ENCODE data around the gene CALHM4. TPM values are rescaled to one million over a fixed set of nuclear protein-coding genes. Genes with fewer than 3 reads are reported as not detected.

Gene CALHM4
- total RNA-seq, 4 donors from 2014 or later = 1.8 to 12.5 (median 2.6) TPM; not detected in 1

DNA sequence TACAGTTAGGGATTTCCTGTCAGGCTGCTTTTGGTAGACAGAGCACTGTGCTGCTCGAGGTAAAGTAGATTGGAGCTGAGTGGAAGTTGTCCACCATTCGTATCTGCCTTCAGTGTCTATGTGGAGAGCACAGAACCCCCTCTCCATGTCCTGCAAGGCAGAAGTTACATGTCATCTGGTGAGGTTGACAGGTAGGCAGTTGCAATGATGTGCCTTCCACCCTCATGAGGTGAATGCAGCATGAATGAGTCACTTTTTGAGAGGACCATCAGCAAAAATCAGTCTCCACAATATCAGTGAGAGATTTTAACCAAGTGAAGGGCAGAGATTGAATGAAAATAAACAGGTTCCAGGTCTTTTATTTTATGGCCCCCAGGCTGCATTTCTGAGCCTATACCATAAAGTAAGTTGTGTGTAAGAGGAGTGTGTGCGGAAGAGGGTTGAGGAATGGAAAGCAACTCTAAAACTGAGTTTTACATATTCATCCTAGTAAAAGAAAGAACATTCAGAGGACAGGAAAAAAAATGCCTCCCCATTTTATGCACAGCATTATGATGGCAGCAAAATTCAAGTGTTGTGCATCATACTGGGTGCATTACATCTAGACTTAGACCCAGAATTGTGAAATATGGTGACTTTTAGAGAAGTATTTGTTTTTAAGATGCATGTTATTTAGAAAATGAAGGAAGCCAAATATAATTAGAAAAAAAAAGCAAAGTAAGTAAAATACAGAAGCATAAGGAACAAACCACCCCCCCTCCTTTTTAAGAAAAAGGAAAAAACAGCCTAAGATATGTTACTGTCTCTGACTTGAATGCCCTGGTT lies 23.9 kb upstream of the CALHM4 start:
- no peak for DNase-seq (ENCODE audit: low spot score in 2 of 2)
- no peaks in the 10 kb centered on the region for H3K9me3 ChIP-seq
- 79% methylated on average over 3 of the region's 3 CpGs for WGBS
- no peak for TF ChIP-seq EP300 (IDR thresholded peaks at IDR 0.05)
- no peak for TF ChIP-seq POLR2AphosphoS5 (IDR thresholded peaks at IDR 0.05)
- no peak for TF ChIP-seq POLR2A (IDR thresholded peaks at IDR 0.05)
- TF ChIP-seq, protein P1, sequence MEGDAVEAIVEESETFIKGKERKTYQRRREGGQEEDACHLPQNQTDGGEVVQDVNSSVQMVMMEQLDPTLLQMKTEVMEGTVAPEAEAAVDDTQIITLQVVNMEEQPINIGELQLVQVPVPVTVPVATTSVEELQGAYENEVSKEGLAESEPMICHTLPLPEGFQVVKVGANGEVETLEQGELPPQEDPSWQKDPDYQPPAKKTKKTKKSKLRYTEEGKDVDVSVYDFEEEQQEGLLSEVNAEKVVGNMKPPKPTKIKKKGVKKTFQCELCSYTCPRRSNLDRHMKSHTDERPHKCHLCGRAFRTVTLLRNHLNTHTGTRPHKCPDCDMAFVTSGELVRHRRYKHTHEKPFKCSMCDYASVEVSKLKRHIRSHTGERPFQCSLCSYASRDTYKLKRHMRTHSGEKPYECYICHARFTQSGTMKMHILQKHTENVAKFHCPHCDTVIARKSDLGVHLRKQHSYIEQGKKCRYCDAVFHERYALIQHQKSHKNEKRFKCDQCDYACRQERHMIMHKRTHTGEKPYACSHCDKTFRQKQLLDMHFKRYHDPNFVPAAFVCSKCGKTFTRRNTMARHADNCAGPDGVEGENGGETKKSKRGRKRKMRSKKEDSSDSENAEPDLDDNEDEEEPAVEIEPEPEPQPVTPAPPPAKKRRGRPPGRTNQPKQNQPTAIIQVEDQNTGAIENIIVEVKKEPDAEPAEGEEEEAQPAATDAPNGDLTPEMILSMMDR (IDR thresholded peaks at IDR 0.05) = no peak
- no peaks in the 10 kb centered on the region for H3K36me3 ChIP-seq
- no peaks in the 10 kb centered on the region for H3K27me3 ChIP-seq
- no peak overlapping the region for H3K4me3 ChIP-seq
- H3K27ac ChIP-seq = no peak overlapping the region
- H3K4me1 ChIP-seq = no peaks in the 10 kb centered on the region

DNA sequence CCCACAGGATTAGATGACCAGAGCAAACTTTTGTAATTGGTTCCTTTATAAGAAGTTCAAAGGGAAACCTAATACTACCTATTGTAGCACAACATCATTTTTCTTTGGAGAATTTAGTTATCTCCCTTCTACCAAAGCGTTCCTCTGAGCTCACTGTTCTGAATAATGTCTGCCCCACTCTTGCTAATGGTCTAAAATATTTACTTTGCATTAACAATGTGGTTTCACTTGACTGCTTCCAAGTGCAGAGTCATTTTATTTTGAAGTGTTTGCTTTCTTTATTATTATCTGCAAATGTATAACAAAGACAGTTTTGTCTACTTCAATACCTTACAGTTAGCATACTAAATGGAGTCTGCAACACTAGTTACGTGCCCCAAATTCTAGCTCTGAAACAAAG lies 23.1 kb upstream of the CALHM4 start:
- no peaks in the 10 kb centered on the region for H3K27me3 ChIP-seq
- no peak for DNase-seq (ENCODE audit: low spot score in 2 of 2)
- H3K27ac ChIP-seq = no peak overlapping the region
- TF ChIP-seq POLR2A (IDR thresholded peaks at IDR 0.05) = no peak
- H3K36me3 ChIP-seq = no peaks in the 10 kb centered on the region
- 80% methylated on average over 2 of the region's 2 CpGs for WGBS
- no peak overlapping the region for H3K4me3 ChIP-seq
- H3K4me1 ChIP-seq = no peaks in the 10 kb centered on the region
- no peaks in the 10 kb centered on the region for H3K9me3 ChIP-seq

DNA sequence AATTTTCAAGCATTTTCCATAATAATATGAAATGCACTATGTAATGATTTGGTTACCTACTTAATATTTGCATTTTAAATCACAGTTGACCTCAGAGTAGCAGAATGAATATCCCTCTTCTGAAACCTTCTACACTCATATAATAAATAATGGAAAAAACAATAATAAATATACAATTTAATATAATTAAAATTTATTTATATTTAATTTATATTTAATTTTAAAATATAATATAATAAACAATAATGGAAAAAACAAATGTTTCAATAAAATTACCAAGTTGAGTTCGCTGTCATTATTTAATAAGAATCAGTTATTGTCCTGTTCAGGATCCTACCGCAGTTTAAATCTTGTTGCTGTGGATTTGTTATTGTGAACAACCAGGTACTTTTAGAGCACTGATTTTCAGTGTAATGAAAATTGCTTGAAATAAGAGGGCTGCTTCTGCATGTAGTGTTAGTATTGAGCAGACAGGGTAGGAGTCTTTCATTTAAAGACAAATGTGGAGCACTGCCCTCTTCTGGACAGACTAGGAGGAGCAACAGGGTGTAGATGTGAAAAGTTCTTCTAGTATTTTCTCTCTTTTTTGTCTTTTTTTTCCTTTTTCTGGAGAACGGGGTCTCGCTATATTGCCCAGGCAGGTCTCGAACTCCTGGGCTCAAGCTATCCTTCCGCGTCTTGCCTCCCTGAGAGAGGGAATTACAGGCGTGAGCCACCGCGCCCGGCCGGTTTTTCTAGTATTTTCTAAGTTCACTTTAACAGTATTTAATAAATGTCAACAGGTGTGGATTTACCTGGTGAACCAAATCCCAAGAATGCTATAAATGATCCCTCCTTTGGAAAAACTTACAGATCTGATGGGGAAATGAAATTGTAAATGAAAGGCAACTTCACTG lies 21.6 kb upstream of the CALHM4 start:
- H3K4me3 ChIP-seq = no peak overlapping the region
- WGBS = 83% methylated on average over 12 of the region's 12 CpGs
- H3K27ac ChIP-seq = no peak overlapping the region
- no peaks in the 10 kb centered on the region for H3K4me1 ChIP-seq
- TF ChIP-seq, protein P1 (IDR thresholded peaks at IDR 0.05) = peak; percentile 65 to 80
- TF ChIP-seq EP300 (IDR thresholded peaks at IDR 0.05) = no peak
- no peaks in the 10 kb centered on the region for H3K36me3 ChIP-seq
- H3K27me3 ChIP-seq = no peaks in the 10 kb centered on the region
- DNase-seq (ENCODE audit: low spot score in 2 of 2) = peak in 1 of 2 donors; percentile 66
- H3K9me3 ChIP-seq = no peaks in the 10 kb centered on the region

DNA sequence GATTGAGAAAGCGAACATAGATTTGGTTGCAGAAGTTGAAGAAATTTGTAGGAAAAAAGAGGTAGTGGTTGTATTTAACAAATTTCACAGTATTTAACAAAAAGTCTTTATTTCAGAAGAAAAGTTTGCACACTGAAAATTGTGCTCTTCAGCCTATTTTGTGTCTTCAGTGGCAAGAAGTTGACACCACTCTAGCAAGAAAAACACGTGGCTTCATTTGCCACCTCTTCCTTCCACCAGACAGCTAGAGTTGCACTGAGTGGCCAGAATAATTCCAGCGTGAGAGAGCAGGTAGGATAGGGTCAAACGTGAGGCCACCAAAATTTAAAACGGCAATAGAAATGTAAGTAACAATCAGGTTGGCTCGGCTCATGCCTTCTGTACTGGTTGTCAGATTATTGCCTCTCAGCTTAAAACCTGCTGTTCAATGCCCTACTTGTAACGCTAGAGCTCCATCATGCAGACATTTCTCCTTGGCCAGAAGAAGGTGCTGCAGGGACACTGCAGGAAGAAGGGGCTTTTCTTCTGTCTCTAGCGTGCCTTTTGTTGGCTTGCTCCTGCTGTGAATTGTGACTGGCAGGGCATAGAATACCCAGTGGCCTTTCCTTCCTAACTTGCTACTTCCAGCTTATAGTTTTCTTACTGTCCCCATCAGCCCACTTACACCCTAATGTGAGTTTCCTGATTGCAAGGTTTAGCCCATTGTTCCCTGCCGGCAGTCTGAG lies 20.2 kb upstream of the CALHM4 start:
- TF ChIP-seq POLR2A (IDR thresholded peaks at IDR 0.05) = no peak
- TF ChIP-seq POLR2AphosphoS5 (IDR thresholded peaks at IDR 0.05) = no peak
- no peak for TF ChIP-seq EP300 (IDR thresholded peaks at IDR 0.05)
- TF ChIP-seq, protein P1 (IDR thresholded peaks at IDR 0.05) = no peak
- no peak overlapping the region for H3K27ac ChIP-seq
- no peaks in the 10 kb centered on the region for H3K36me3 ChIP-seq
- H3K27me3 ChIP-seq = no peaks in the 10 kb centered on the region
- no peak overlapping the region for H3K4me3 ChIP-seq
- DNase-seq (ENCODE audit: low spot score in 2 of 2) = no peak
- 74% methylated on average over 9 of the region's 9 CpGs for WGBS
- no peaks in the 10 kb centered on the region for H3K4me1 ChIP-seq
- no peaks in the 10 kb centered on the region for H3K9me3 ChIP-seq

DNA sequence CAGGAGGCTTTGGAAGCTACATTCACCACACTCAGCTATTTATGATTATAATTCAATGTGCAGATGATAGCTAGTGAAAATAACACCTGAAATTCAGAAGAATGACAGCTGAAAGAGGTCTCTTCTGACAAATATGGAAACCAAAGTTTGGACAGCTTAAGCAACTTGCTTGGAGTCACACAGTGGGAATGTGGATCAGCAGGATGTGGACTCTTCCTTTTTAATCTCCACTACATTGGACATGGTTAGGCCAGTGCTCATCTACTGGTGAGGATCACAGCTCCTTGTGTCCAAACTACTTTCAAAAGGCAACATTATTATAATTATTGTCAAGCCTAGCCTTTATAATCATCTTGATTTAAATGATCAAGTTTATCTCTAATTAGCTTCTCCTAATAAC lies 18.4 kb upstream of the CALHM4 start:
- Histone ChIP-seq H3K36me3 (no peaks in the 10 kb centered on the region), H3K27me3 (no peaks in the 10 kb centered on the region), H3K27ac (no peak overlapping the region), H3K4me3 (no peak overlapping the region), H3K4me1 (no peaks in the 10 kb centered on the region), H3K9me3 (no peaks in the 10 kb centered on the region)
- no peak for DNase-seq (ENCODE audit: low spot score in 2 of 2)
- TF ChIP-seq POLR2A (IDR thresholded peaks at IDR 0.05) (no peak), EP300 (IDR thresholded peaks at IDR 0.05) (no peak), POLR2AphosphoS5 (IDR thresholded peaks at IDR 0.05) (no peak)
- TF ChIP-seq, protein P1 (IDR thresholded peaks at IDR 0.05) = no peak
